T-helper 2 cell treated with Interferon-gamma antibody and Interleukin-4, amounts not matched to agents 5 μg/mL and 100 μg/mL, for 36 hours (primary cell): Measurements from ENCODE around the gene MORN3.
A peak's percentile ranks its signal among the peaks of the same experiment; 100 is the strongest.
"Not testable (repeated sequence)": the region's sequence is repeated elsewhere in the genome, so short reads cannot be mapped to it uniquely, and the experiment has no call there.

Experiments
- DNase-seq: peaks from one replicate; pipeline ENCODE4 v3.0.0; 2021; ENCODE audit warnings: low spot score
- H3K27ac Mint-ChIP-seq: one replicate; pipeline ENCODE4 v1.8.0; 2021; ENCODE audit warnings: mild to moderate bottlenecking, mixed read lengths
- H3K27me3 Mint-ChIP-seq: one replicate; pipeline ENCODE4 v1.8.0; 2021; ENCODE audit warnings: low read depth, mixed read lengths
- H3K36me3 Mint-ChIP-seq: one replicate; pipeline ENCODE4 v1.8.0; 2021; ENCODE audit warnings: low read depth, mixed read lengths
- H3K4me1 Mint-ChIP-seq: one replicate; pipeline ENCODE4 v1.8.0; 2021; ENCODE audit warnings: low read depth, mixed read lengths
- H3K4me3 Mint-ChIP-seq: one replicate; pipeline ENCODE4 v1.8.0; 2022; ENCODE audit warnings: mild to moderate bottlenecking, moderate library complexity, mixed read lengths
- H3K9me3 Mint-ChIP-seq: one replicate; pipeline ENCODE4 v1.8.0; 2021; ENCODE audit warnings: mixed read lengths

Gene MORN3

GRCh38 chr12:121705514-121705913 lies 36.1 kb upstream of the MORN3 start:
- Mint-ChIP-seq H3K9me3 (peaks cover 5% of the 10 kb centered on the region), H3K27ac (no peak overlapping the region), H3K36me3 (no peaks in the 10 kb centered on the region), H3K4me1 (no peaks in the 10 kb centered on the region), H3K4me3 (no peak overlapping the region), H3K27me3 (peaks cover 12% of the 10 kb centered on the region)
- no peak for DNase-seq

GRCh38 chr12:121702944-121703343 lies 33.5 kb upstream of the MORN3 start:
- Mint-ChIP-seq H3K36me3 (no peaks in the 10 kb centered on the region), H3K4me3 (no peak overlapping the region), H3K27ac (no peak overlapping the region), H3K27me3 (peaks cover 12% of the 10 kb centered on the region), H3K9me3 (peaks cover 5% of the 10 kb centered on the region), H3K4me1 (no peaks in the 10 kb centered on the region)
- no peak for DNase-seq

- H3K4me3 Mint-ChIP-seq = no peak overlapping the region
- H3K27ac Mint-ChIP-seq = no peak overlapping the region
- no peak for DNase-seq
- peaks cover 5% of the 10 kb centered on the region for H3K9me3 Mint-ChIP-seq
- H3K36me3 Mint-ChIP-seq = no peaks in the 10 kb centered on the region
- peaks cover 12% of the 10 kb centered on the region for H3K27me3 Mint-ChIP-seq
- no peaks in the 10 kb centered on the region for H3K4me1 Mint-ChIP-seq
Observed at GRCh38 chr12:121701667-121702277, 32.3 kb upstream of the MORN3 start.

- not testable (repeated sequence) for H3K4me1 Mint-ChIP-seq, DNase-seq, H3K27ac Mint-ChIP-seq, H3K36me3 Mint-ChIP-seq, H3K4me3 Mint-ChIP-seq, H3K9me3 Mint-ChIP-seq, H3K27me3 Mint-ChIP-seq
Observed at GRCh38 chr12:121697861-121698260, 28.4 kb upstream of the MORN3 start.

- H3K36me3 Mint-ChIP-seq = no peaks in the 10 kb centered on the region
- H3K27me3 Mint-ChIP-seq = peaks cover 5% of the 10 kb centered on the region
- no peak overlapping the region for H3K27ac Mint-ChIP-seq
- H3K4me3 Mint-ChIP-seq = no peak overlapping the region
- H3K4me1 Mint-ChIP-seq = no peaks in the 10 kb centered on the region
- DNase-seq = no peak
- H3K9me3 Mint-ChIP-seq = no peaks in the 10 kb centered on the region
Observed at GRCh38 chr12:121697093-121697698, 27.7 kb upstream of the MORN3 start.

- no peaks in the 10 kb centered on the region for H3K36me3 Mint-ChIP-seq
- peaks cover 2% of the 10 kb centered on the region for H3K4me1 Mint-ChIP-seq
- peaks cover 2% of the 10 kb centered on the region for H3K27me3 Mint-ChIP-seq
- H3K9me3 Mint-ChIP-seq = no peaks in the 10 kb centered on the region
- no peak overlapping the region for H3K27ac Mint-ChIP-seq
- DNase-seq = no peak
- no peak overlapping the region for H3K4me3 Mint-ChIP-seq
Observed at GRCh38 chr12:121693155-121693687, 23.8 kb upstream of the MORN3 start.

- H3K4me1 Mint-ChIP-seq, H3K4me3 Mint-ChIP-seq, H3K27ac Mint-ChIP-seq, DNase-seq, H3K9me3 Mint-ChIP-seq, H3K27me3 Mint-ChIP-seq, H3K36me3 Mint-ChIP-seq: not testable (repeated sequence)
Observed at GRCh38 chr12:121692744-121693143, 23.3 kb upstream of the MORN3 start.

GRCh38 chr12:121689430-121689829 lies 20.0 kb upstream of the MORN3 start:
- Mint-ChIP-seq H3K4me3 (no peak overlapping the region), H3K36me3 (peaks cover 2% of the 10 kb centered on the region), H3K9me3 (no peaks in the 10 kb centered on the region), H3K4me1 (peaks cover 7% of the 10 kb centered on the region), H3K27ac (no peak overlapping the region), H3K27me3 (peaks cover 2% of the 10 kb centered on the region)
- DNase-seq = no peak

GRCh38 chr12:121688966-121689365 lies 19.5 kb upstream of the MORN3 start:
- Mint-ChIP-seq H3K27me3 (peaks cover 2% of the 10 kb centered on the region), H3K27ac (no peak overlapping the region)

GRCh38 chr12:121679661-121680197 lies 10.3 kb upstream of the MORN3 start:
- not testable (repeated sequence) for H3K27me3 Mint-ChIP-seq, H3K36me3 Mint-ChIP-seq, DNase-seq, H3K9me3 Mint-ChIP-seq, H3K4me3 Mint-ChIP-seq, H3K4me1 Mint-ChIP-seq, H3K27ac Mint-ChIP-seq

More at GRCh38 chr12:121688966-121689365, 19.5 kb upstream of the MORN3 start:
- Mint-ChIP-seq H3K36me3 (peaks cover 2% of the 10 kb centered on the region), H3K4me3 (no peak overlapping the region), H3K9me3 (no peaks in the 10 kb centered on the region), H3K4me1 (peaks cover 7% of the 10 kb centered on the region)
- DNase-seq = no peak

GRCh38 chr12:121678716-121679300 lies 9.4 kb upstream of the MORN3 start:
- Mint-ChIP-seq H3K4me3 (no peak overlapping the region), H3K4me1 (peaks cover 5% of the 10 kb centered on the region), H3K27me3 (no peaks in the 10 kb centered on the region), H3K36me3 (no peaks in the 10 kb centered on the region), H3K9me3 (no peaks in the 10 kb centered on the region), H3K27ac (peak overlapping the region; percentile 32)
- DNase-seq = no peak

- no peaks in the 10 kb centered on the region for H3K27me3 Mint-ChIP-seq
- H3K4me1 Mint-ChIP-seq = peaks cover 10% of the 10 kb centered on the region
- H3K4me3 Mint-ChIP-seq = no peak overlapping the region
- no peak for DNase-seq
- no peaks in the 10 kb centered on the region for H3K9me3 Mint-ChIP-seq
- H3K27ac Mint-ChIP-seq = no peak overlapping the region
- H3K36me3 Mint-ChIP-seq = no peaks in the 10 kb centered on the region
Observed at GRCh38 chr12:121678305-121678704, 8.9 kb upstream of the MORN3 start.

GRCh38 chr12:121676190-121676589 lies 6.7 kb upstream of the MORN3 start:
- H3K27me3 Mint-ChIP-seq = no peaks in the 10 kb centered on the region
- no peak for DNase-seq
- H3K27ac Mint-ChIP-seq = no peak overlapping the region
- H3K4me3 Mint-ChIP-seq = no peak overlapping the region
- H3K4me1 Mint-ChIP-seq = peaks cover 19% of the 10 kb centered on the region
- no peaks in the 10 kb centered on the region for H3K9me3 Mint-ChIP-seq
- no peaks in the 10 kb centered on the region for H3K36me3 Mint-ChIP-seq

- H3K27ac Mint-ChIP-seq = peak overlapping the region; percentile 98
- no peaks in the 10 kb centered on the region for H3K9me3 Mint-ChIP-seq
- H3K4me1 Mint-ChIP-seq = peaks cover 22% of the 10 kb centered on the region
- H3K4me3 Mint-ChIP-seq = peak overlapping the region; percentile 90
- no peak for DNase-seq
- H3K27me3 Mint-ChIP-seq = no peaks in the 10 kb centered on the region
- no peaks in the 10 kb centered on the region for H3K36me3 Mint-ChIP-seq
Observed at GRCh38 chr12:121673013-121673511, 3.6 kb upstream of the MORN3 start.
